ENCODE results near the gene CHMP3.
"Not testable (repeated sequence)": the region's sequence is repeated elsewhere in the genome, so short reads cannot be mapped to it uniquely, and the experiment has no call there.

Gene CHMP3

GRCh38 chr2:86549440-86549839 is 13.8 kb downstream of the CHMP3 start:
- DNase-seq, result not testable (repeated sequence)

GRCh38 chr2:86548913-86549396 is 14.3 kb downstream of the CHMP3 start:
- not testable (repeated sequence) for DNase-seq

- DNase-seq, result not testable (repeated sequence)
Measured at GRCh38 chr2:86548165-86548912, 14.9 kb downstream of the CHMP3 start.

GRCh38 chr2:86545296-86545924 is 17.8 kb downstream of the CHMP3 start:
- not testable (repeated sequence) for DNase-seq

GRCh38 chr2:86544278-86545099 is 18.8 kb downstream of the CHMP3 start:
- DNase-seq, result not testable (repeated sequence)

GRCh38 chr2:86543793-86544192 is 19.4 kb downstream of the CHMP3 start:
- DNase-seq, result no peak

GRCh38 chr2:86543335-86543734 is 19.9 kb downstream of the CHMP3 start:
- DNase-seq, result no peak

GRCh38 chr2:86542814-86543213 is 20.4 kb downstream of the CHMP3 start:
- DNase-seq, result no peak

- DNase-seq, result no peak
Measured at GRCh38 chr2:86541334-86541733, 21.9 kb downstream of the CHMP3 start.

- DNase-seq, result no peak
Measured at GRCh38 chr2:86533589-86533988, 29.7 kb downstream of the CHMP3 start.

GRCh38 chr2:86525421-86526340 is 37.6 kb downstream of the CHMP3 start:
- no peak for DNase-seq

GRCh38 chr2:86523491-86523890 is 39.8 kb downstream of the CHMP3 start:
- no peak for DNase-seq

GRCh38 chr2:86522711-86523110 is 40.5 kb downstream of the CHMP3 start:
- no peak for DNase-seq

- no peak for DNase-seq
Measured at GRCh38 chr2:86521922-86522321, 41.3 kb downstream of the CHMP3 start.

GRCh38 chr2:86520153-86520552 is 43.1 kb downstream of the CHMP3 start:
- no peak for DNase-seq

- no peak for DNase-seq
Measured at GRCh38 chr2:86519349-86519748, 43.9 kb downstream of the CHMP3 start.

- DNase-seq, result no peak
Measured at GRCh38 chr2:86518481-86518880, 44.8 kb downstream of the CHMP3 start.

- no peak for DNase-seq
Measured at GRCh38 chr2:86513948-86514660, 49.1 kb downstream of the CHMP3 start.

GRCh38 chr2:86512892-86513291 is 50.4 kb downstream of the CHMP3 start:
- DNase-seq, result no peak

GRCh38 chr2:86512034-86512433 is 51.2 kb downstream of the CHMP3 start:
- peak; percentile 67 for DNase-seq

- DNase-seq, result no peak
Measured at GRCh38 chr2:86510436-86510933, 52.8 kb downstream of the CHMP3 start.

- DNase-seq, result no peak
Measured at GRCh38 chr2:86507600-86507999, 55.6 kb downstream of the CHMP3 start.
